T-helper 1 cell (primary cell): ENCODE measurements around the gene ZRANB1.
"Not testable (repeated sequence)": the region's sequence is repeated elsewhere in the genome, so short reads cannot be mapped to it uniquely, and the experiment has no call there.

ENCODE experiments used
- DNase-seq, 5 donors: peaks; one replicate each; pipeline ENCODE4 v3.0.0-alpha.2; 2012 to 2020

Gene ZRANB1

DNA sequence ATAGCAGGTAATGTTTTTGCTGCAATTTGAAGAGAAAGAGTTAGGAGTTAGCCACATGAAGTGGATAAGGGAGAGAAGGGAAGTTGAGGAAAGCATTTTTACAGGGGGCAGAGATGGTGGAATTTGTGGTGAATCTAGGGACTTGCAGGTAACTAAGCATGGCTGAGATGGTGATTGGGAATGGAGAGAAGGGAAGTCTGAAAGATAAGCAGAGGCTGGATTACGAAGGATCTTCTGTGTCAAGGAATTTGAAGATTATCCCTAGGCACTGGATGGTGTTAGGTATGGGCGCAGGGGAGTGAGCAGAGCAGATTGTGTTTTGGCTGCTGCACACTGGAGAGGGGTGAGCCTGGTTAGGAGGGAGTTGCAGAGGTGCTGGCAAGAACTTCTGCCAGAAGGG lies 25.3 kb downstream of the ZRANB1 start:
- DNase-seq = no peak

DNA sequence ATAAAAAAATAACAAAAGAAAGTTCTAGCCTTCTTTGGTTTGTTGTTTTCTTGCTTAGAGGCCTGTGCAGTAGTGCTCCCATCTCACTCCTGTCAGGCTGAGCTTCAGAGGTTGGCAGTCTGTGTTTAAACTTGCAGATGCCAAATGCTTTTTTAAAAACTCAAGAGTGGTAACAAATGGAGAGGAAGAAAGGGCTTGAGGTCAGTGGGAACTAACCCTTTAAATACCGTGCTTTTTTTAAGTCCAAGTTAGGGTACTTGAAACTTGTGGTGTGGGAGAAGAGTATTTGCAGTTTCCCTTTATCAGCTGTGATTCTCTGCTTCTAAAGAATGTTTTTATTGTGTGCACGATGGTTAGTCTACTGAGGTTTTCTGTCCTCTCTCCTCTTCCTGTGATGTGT lies 29.4 kb downstream of the ZRANB1 start:
- no peak for DNase-seq

DNA sequence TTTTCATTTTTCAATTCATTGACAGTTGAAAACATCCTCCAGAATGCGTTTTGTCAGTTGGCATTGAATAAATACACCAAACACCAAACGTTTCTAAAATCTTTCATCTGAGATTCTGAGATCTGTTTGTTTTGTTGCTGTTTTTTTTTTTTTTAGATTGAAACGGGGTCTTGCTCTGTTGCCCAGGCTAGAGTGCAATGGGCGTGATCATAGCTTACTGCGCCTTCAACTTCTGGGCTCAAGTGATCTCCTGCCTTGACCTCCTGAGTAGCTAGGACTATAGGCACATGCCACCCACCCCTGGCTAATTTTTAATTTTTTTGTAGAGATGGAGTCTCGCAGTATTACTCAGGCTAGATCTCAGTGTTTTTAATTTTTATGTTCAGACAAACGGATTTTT lies 30.7 kb downstream of the ZRANB1 start:
- DNase-seq = no peak

DNA sequence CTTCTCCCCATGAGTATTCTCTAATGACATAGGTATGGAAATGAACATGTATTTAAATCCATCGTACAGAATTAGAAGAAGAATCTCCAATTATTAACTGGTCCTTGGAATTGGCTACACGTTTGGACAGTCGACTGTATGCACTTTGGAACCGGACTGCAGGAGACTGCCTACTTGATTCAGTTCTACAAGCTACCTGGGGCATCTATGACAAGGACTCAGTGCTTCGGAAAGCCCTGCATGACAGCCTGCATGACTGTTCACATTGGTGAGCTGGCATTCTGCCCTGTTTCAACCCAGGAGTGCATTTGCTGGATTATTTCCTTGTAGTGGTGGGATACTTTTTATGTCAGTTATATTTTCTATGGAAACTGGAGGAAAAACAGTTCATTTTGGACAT lies 32.2 kb downstream of the ZRANB1 start:
- DNase-seq = no peak

DNA sequence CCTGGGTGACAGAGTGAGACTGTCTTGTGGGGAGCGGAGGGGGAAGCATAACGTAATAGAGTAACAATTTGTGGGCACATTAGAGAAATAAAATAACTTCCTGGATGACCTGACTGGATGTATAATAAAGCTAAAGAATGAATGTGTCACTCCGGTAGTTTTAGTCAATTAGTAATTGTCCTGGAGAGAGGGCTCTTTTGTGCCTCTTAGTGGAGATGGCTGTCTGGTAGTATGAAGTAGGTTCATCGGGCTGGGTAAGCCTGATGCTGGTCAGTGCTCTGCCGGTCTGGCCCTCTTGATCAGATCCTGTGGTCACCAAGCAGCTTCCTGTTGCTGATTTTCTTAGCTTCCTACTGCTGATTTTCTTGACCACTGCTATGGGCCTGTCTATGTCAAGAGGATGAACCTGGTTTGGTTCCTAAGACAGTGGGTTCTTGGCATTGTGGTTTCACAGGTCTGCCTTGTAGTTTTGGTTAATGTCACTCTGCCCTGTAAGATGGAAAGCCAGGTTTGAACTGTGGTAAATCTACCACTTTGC lies 34.1 kb downstream of the ZRANB1 start:
- DNase-seq = peak in 1 of 5 donors; percentile 32

DNA sequence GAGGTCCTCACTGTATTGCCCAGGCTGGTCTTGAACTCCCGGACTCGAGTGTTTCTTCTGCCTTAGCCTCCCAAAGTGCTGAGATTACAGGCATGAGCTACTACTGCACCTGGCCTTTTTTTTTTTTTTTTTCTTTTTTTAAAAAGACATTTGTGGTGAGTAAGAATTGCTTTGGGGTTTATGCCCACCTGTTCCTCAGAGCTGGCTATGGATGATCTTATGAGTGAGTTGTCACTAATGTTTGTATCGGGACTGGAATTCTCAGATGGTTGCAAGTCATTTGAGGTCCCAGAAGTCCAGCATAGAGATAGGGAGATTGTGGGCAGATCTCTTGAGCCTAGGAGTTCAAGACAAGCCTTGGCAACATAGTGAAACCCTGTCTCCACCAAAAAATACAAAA lies 35.2 kb downstream of the ZRANB1 start:
- DNase-seq = no peak

DNA sequence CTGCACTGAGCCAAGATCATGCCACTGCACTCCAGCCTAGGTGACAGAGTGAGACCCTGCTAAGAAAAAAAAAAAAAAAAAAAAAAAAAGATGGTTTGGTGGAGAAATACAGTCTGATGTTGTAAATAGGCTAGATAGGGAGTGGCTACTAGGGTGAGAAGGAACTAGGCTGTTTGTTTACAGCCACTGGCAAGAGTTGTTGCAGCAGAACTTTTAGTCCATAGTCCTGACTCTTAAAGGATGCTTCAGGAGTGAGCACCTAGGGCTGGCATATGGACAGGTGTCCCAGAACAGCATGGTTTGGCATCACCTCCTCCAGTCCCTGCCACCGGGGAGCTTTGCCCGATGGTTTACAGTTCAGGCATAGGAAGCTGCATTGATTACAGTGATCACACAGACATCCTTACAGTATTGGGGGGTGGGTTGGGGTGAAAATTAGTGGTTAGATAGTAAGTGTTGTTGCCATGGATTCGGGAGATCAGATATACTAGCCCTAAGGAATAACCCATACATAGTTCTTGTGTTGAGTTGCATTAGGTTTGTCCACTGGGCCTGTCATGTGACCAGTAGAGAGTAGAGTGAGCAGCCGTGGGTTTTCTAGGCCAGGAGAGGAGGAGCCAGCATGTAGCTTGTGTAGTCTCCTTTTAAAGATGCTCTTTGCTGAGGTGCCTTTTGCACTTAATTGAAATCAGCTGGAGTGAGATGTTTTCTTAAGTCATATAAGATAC lies 35.9 kb downstream of the ZRANB1 start:
- no peak for DNase-seq

DNA sequence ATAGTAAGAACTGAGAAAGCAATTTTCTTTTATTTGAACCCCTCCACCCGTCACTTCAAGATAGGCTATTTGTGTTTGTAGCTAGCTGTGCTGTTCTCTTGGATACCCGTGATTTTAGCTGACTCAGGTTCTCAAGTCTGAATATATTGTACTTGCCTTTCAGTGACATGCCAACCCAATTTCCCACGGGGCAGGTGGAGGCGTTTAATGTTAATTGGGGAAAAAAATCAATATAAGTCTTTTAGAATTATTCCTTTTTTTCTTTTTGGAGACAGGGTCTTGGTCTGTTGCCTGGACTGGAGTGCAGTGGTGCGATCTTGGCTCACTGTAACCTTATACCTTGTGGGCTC lies 36.4 kb downstream of the ZRANB1 start:
- DNase-seq = no peak

DNA sequence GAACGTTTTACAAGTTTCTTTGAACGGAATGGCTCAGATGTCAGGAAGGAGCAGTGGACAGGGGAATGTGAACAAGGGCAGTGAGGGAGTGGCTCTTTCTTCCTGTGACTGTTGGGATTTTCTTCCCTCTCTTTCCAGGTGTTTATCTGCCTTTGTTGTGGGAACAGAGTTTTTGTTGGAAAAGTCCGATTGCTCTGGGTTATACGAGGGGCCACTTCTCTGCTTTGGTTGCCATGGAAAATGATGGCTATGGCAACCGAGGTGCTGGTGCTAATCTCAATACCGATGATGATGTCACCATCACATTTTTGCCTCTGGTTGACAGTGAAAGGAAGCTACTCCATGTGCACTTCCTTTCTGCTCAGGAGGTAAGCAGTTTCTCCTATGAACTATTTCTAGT lies 41.4 kb downstream of the ZRANB1 start:
- DNase-seq = no peak

DNA sequence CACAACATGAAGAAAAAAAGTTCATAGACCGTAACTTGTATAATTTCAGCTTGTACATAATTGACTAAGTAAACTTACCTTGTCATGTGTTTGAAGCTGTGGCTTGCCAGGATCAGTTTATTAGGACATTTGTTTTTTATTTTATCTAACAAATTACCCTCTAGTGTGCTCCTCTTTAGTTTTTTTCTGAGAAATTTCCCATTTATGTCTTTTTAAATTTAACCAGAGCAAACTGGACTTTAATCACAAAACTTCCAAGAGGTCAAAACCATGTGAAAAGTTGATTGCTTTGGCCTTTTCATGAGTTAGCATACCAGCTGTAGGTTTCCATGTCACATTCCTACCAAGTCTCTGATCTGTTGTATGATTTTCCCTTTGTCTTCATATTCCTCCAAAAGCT lies 42.5 kb downstream of the ZRANB1 start:
- DNase-seq = no peak

DNA sequence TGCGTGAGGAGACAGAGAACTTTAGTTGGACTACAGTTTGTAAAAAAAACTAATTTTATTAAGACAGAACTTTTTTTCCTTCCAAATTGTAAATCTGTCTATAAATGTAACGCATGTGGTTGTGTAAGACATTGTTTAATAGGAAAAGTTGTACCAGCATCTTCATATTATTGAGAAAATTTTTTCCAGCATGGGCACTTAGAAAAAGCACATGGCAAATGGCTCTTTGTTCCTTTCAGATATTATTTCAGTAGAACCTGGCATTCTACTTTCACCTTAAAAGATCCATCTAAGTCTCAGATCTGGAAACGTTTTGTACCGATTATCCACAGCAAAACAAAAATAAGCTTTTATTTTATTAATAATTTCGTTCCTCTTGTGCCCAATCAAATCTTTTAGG lies 43.2 kb downstream of the ZRANB1 start:
- no peak for DNase-seq

DNA sequence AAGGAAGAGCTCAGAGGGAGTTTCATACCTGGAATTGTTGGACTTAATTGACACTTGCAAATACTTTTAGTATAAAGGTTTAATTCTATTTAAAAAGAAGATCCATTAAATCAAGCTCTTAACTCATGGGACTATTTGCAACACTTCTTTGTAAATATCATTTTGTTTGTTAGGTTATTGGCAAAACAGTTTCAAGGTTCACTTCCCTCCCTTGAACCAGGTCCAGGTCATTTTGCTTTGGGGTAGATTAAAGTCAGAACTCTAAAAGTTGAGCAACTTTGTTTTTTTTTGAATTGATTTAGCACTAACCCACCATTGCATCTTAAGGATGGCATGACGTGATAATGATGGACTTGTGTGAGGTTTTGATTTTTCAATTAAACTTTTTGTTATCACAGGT lies 45.9 kb downstream of the ZRANB1 start:
- no peak for DNase-seq

DNA sequence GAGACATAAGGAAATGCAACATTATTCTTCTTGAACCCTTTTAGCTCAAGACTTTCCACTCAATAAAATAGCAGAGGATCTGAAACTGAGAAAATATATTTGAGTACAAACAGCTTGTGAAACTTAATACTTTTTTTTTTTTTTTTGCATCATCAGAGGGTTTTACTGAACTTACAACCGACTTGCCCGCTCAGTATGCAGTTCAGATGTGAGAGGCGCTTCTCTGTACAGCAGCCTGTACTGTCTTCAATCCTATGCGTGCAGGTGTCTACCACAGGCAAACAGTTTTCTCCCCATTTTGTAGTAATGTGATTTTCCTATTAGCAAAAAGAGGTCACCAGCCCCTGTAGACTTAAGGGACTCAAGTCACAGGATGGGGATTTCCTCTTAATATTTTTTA lies 46.8 kb downstream of the ZRANB1 start:
- DNase-seq = not testable (repeated sequence)

DNA sequence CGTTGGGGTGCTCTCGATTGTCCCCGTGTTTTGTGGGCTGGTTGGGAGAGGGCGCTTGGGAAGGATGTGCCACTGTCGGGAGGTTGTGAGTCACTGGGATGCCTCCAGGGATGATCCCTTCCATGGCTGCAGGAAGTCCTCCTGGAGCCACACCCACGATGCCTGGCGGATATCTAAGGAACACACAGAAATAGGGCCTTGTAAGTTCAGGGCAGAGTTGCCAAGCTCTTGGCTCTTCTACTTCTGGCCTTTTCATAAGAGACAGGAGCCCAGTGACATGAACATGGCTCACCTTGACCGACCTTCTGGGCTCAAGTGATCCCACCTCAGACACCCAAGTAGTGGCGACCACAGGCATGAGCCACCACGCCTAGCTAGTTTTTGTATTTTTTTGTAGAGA lies 47.6 kb downstream of the ZRANB1 start:
- DNase-seq = no peak

DNA sequence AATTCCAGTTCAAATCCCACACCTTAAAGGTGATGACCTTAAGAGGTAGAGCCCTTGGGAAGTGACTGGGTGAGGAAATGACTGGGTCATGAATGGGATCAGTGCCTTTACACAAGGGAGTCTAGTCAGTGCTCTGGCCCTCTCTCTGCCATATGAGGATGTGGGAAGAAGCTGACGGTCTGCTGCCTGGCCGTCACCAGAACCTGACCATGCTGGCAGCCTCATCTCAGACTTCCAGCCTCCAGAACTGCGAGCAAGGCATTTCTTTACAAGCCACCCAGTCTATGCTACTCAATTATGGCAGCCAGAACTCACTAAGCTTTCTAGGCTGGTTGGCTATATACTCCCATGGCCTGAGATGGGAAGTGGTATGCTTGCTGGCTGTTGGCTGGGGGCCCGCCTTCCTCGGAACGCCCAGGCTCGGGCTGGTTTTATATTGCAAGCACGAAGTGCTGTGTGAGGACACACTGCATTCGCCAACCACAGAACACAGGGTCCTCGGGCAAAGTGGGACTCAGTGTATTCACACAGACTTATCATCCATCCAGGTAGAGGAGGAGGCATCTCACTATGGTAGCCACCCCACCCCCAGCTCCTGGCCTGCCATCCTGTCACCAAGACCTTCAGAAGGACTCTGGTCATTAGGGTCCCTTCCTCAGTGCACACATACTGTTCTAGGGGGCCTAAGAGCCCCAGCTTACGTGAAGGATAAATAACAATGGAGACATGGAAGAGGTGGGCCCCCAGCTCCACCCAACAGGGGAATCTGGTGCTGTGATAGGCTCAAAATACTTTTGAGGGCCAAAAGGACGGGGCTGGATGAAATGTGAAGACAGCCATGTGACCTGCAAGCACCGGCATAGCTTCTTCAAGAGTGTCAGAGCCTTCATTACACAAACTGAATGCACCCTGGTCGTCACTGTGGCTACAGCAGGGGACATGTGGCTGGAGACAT lies 49.0 kb downstream of the ZRANB1 start:
- DNase-seq = no peak

DNA sequence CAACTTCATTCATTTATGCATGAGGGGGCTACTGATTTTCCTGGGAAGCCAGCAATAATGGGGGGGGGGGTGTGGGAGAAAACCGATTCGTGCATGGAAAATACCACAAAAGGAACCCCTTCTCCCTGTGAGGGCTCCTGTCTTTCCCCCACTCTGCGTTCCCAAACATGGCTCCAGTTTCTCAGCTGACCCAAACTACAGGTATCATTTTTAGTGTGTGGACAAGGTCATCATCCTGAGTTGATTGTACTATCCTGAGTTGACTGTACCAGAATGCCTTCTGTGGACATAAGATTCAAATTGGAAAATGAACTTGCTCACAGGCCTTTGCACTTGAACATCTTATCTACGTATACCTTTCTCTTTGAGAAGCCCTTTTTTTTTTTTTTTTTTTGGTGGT lies 49.9 kb downstream of the ZRANB1 start:
- no peak for DNase-seq

DNA sequence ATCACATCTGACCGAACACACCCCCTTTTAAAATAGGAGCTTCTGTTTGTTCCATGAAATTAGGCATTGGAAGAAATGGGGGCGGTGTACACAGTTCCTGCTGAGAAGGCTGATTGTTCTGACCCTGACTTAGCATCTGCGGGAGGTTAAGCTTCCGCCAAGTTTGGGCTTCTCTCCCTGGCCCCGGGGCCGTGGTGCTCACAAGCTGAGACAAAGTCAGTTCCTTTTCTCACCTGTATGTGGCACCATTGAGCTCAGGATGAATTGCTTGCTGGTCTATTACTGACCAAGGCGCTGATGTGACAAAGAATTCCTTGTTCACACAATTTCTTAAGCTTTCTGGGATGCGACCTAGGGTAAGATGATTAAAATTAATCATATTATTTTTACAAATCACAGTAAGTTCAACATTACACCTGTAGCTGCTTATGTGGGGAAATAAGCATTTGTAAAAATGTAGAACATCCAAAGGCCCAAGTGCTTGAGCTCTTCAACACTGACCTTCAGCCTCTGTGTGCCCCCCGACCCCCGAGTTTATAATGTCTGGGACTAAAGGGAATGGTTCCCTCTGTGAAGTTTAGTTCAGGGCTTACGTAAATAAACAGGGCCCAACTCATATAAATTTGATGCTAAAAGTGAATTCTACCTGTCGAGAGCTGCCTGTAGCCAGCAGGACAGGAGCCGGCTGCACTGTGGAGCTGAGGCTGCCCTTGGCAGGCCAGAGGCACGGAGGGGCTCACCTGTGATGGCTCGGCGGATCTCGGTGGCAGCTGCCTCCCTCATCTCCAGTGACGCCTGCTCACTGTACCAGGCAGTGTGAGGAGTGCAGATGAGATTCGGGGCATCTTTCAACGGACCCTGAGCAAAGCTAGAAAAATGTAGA lies 50.8 kb downstream of the ZRANB1 start:
- peak in 1 of 5 donors; percentile 9 for DNase-seq

DNA sequence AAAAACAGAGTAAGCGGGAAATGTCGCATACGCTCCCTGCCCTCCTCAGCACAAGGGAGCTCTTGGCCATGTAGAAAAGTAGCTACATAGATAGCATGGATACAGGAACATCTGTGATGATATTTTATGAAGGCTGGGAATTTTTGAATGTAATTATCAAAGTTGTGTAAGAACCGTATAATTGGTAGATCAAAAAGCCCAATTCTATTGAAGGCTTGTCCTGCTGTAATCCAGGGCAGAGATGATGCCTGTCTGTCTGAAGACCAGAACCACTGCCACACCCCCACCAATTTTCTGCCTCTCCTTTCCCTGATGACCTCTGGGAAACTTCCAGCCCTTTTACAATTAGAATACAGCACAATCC lies 51.4 kb downstream of the ZRANB1 start:
- DNase-seq = no peak

DNA sequence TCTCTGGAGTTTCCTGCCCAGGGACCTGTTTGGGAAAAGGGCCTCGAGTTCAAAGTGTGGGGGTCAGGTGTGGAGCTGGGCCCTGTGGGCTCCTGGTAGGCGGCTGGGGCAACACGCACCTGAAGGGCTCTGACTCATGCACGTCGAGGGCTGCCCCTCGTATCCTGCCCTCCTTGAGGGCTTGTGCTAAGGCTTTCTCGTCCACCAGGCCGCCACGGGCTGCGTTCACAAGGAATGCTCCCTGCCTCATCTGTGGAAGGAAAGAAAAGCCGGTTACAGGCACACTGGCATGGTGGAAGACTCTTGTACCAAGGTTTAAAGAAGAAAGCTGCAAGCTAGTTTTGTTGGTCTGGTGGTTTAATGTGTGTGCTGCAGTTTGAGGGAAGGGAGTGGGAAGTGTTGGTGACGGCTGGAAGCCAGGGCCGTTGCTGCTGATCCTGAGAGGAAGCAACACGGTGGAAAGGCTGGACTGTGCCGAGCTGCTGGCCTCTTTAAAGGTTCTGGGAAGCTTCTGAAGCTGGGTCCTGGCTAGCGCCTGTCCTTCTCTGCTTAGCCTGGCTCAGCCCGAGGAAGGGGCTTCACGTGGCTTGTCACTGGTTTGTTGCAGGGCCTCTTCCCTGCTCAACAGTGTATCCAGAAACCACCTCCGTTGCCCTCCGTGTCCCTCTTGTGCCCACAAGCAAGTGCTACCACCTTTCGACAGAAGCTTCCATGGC lies 52.0 kb downstream of the ZRANB1 start:
- DNase-seq = no peak

DNA sequence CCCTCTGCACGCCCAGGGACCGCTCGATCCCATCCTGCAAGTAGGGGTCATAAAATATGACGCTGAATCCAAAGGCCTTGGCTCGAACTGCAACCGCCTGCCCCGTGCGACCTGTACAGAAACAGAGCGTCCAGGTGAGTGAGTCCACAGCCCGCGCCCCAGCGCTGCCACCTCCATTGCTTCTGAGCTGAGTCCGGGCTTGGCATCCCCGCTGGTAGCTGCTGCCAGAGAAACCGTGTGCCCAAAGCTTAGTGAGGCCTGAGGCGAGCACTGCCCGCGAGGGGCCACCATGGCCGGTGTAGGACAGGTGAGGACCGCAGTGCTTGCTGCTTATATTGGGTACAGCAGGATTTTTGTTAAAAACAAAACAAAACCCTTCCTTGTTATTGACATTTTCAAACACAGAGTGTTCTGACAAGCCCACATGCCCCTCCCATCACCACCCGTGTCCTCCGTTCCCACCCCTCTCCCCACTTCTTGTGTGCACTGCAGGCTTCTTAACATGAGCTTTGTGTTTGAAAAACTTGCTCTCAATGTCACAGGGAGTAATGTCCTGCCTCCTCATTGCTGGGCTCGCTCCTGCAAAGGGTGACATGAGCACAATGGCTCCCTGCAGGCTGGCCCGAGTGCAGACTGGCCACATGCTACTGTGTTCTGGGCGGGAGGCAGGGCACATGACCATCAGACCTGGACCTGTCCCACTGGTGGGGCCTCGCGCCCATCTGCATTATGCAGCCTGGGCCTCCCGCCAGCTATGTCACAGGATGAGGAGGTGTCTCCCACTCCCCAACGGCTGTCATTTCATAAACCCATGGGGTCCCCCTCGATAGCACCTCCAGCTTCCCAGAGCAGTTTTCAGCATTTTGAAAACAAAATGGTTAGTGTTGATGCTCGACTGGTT lies 52.9 kb downstream of the ZRANB1 start:
- DNase-seq = no peak

DNA sequence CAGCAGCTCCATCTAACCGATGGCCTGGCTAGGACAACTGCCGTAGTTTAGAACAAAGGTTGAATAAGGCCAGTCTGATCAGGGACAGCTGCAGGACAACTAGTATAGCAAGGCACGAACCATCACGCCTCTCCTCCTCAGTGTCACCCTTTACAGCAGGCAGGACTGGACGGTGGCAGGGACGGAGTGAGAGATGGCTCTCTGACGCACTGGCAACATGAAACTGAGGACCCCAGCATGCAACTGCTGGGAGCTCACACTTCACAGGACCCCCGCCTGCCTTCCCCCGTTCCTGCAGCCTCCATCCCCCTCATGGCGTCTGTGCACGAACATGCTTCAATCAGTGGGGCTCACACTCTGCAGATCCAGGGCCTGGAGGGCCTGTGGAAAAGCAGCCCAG lies 53.7 kb downstream of the ZRANB1 start:
- no peak for DNase-seq
